OCI-LY3 (cell line): ENCODE results near the gene MAP1LC3C.

ENCODE experiments used
- EZH2phosphoT487 ChIP-seq: fragments of 200-600 bp; shearing (Covaris generic); IDR thresholded peaks from 2 replicates; pipeline ENCODE4 v1.6.1; 2018; ENCODE audit warnings: antibody characterized with exemption, mixed run types, low read depth
- TF ChIP-seq, protein P1 (sequence below): fragments of 200-600, 300-600 bp; sonication (generic); IDR thresholded peaks from 2 replicates; pipeline ENCODE4 v1.5.1; 2014; ENCODE audit warnings: antibody characterized with exemption, low read length, low read depth

DNA sequence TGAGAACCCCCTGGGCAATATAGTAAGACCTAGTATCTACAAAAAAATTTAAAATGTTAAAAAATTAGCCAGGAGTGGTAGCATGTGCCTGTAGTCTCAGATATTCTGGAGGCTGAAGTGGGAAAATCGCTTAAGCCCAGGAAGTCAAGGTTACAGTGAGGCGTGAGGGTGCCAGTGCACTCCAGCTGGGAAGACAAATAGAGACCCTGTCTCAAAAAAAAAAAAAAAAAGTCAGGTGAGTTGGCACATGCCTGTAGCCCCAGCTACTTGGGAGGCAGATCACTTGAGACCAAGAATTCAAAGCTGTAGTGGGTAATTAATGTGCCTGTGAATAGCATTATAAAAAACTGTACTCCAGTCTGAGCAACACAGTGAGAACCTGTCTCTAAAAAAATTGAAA is 36.7 kb downstream of the MAP1LC3C start:
- TF ChIP-seq, protein P1, sequence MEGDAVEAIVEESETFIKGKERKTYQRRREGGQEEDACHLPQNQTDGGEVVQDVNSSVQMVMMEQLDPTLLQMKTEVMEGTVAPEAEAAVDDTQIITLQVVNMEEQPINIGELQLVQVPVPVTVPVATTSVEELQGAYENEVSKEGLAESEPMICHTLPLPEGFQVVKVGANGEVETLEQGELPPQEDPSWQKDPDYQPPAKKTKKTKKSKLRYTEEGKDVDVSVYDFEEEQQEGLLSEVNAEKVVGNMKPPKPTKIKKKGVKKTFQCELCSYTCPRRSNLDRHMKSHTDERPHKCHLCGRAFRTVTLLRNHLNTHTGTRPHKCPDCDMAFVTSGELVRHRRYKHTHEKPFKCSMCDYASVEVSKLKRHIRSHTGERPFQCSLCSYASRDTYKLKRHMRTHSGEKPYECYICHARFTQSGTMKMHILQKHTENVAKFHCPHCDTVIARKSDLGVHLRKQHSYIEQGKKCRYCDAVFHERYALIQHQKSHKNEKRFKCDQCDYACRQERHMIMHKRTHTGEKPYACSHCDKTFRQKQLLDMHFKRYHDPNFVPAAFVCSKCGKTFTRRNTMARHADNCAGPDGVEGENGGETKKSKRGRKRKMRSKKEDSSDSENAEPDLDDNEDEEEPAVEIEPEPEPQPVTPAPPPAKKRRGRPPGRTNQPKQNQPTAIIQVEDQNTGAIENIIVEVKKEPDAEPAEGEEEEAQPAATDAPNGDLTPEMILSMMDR = no peak
- TF ChIP-seq EZH2phosphoT487 = no peak
